ENCODE results near the gene TRABD. TPM values are rescaled to one million over a fixed set of nuclear protein-coding genes. Genes with fewer than 3 reads are reported as not detected.

Gene TRABD
- polyA plus RNA-seq, 1 donor from 2014 or later: 31.8 TPM

DNA sequence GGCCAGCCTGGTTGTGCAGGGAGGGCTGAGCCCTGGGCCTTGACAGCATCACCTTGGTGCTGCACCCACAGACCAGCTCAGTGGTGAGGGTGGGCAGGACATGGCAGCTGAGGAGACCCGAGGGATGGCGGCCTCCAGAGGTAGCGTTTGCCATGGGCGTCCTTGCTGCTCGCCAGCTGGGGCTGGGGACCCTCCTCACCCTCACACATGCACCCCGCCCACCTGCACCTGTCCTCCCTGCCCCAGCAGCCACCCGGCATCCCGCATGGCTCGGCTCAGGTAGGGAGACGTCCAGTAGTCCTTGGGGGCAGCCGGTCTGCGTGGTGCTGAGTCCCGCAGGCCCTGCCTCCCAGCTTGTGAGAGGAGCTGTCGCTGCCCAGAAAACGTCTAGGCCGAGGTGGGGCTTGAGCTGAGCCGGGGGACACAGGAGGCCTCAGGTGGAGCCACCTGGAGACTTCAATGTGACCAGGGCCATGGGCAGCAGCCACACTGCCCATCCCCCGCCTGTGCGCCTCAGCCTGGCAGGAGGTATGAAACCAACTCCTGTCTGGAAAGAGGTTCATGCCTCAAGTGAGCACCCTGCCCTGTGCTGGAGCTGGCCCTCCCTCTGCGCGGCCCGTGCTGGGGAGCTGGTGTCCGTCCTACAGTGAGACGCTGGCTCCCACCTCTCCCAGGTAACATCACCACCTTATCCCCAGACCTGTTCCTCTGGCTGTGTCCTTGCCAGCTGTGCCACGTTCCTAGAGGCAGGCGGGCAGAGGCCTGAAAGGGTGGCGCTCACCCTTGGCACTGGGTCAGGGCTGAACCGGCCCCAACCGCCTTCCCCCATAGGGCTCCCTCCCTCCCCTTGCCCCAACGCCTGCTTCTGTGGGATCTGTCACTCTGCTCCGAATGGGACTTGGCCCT, 3.3 kb upstream of the TRABD start:
- no peaks in the 10 kb centered on the region for H3K27me3 ChIP-seq (ENCODE audit: insufficient read depth, low read depth, low read length)

DNA sequence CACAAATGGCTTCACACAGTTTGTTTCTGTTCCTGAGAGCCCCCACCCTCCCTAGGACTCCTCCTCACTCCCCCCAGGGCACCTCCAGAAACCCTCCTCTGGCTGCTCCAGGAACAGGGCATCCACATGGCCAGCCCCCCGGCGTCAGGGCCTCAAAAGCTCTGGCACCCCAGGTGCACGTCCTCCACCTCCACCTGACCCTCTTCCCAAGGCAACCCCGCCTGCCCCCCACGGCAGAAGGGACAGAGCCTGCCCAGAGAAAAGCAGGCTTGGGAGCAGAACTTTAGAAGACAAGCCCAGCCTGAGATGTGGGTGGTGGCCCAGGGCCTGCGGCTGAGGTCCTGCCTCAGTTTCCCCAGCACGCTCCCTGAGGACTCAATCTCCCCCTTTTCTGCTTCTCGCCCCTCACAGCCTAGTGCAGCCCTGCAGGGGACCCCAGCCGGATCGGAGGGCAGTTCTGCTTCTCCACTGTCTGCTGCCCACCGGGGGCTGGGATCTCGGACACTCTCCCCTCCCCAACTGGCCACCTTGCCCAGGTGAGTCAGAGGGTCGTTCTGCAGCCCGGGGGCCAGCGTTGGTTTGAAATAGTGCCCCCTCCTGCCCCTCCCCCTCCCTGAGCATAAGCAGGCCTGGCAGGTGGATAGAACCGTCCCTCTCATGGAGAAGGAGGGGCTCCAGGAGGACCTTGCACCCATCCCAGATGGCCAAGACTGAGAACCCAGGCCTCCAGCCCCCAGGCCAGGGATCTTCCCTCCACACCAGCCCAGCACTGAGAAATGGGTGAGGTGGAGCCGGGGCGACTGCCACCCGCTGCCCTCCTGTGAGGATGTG, 2.4 kb upstream of the TRABD start:
- H3K9ac ChIP-seq (ENCODE audit: low read length): no peak overlapping the region
- H2AFZ ChIP-seq (ENCODE audit: low read depth, low read length): no peak overlapping the region
- H3K4me3 ChIP-seq (ENCODE audit: low read length): no peak overlapping the region

More for the DNA sequence above, 3.3 kb upstream of the TRABD start:
- no peak overlapping the region for H3K4me2 ChIP-seq (ENCODE audit: low read length)
- H4K20me1 ChIP-seq (ENCODE audit: insufficient read depth): no peaks in the 10 kb centered on the region
- no peaks in the 10 kb centered on the region for H3K36me3 ChIP-seq (ENCODE audit: insufficient read depth, low read length)
- no peak overlapping the region for H2AFZ ChIP-seq (ENCODE audit: low read depth, low read length)
- no peak overlapping the region for H3K27ac ChIP-seq (ENCODE audit: low read length)
- H3K4me3 ChIP-seq (ENCODE audit: low read length): no peak overlapping the region
- H3K9me2 ChIP-seq (ENCODE audit: insufficient read depth, low read length): no peaks in the 10 kb centered on the region
- TF ChIP-seq TAF1 (IDR thresholded peaks at IDR 0.05; ENCODE audit: low read depth): no peak
- H3K9ac ChIP-seq (ENCODE audit: low read length): no peak overlapping the region
- H3F3A ChIP-seq (ENCODE audit: insufficient read depth, low read length, poor library complexity, severe bottlenecking): no peaks in the 10 kb centered on the region
- no peaks in the 10 kb centered on the region for H3K9me3 ChIP-seq (ENCODE audit: low read length)
- peaks cover 2% of the 10 kb centered on the region for H3K79me2 ChIP-seq (replicated peaks; ENCODE audit: insufficient read depth, low read length)

More for the DNA sequence above, 2.4 kb upstream of the TRABD start:
- H3K27ac ChIP-seq (ENCODE audit: low read length): no peak overlapping the region
- H3K9me2 ChIP-seq (ENCODE audit: insufficient read depth, low read length): no peaks in the 10 kb centered on the region
- H3K27me3 ChIP-seq (ENCODE audit: insufficient read depth, low read depth, low read length): no peaks in the 10 kb centered on the region
- no peaks in the 10 kb centered on the region for H3F3A ChIP-seq (ENCODE audit: insufficient read depth, low read length, poor library complexity, severe bottlenecking)
- H3K36me3 ChIP-seq (ENCODE audit: insufficient read depth, low read length): no peaks in the 10 kb centered on the region
- H3K9me3 ChIP-seq (ENCODE audit: low read length): no peaks in the 10 kb centered on the region
- H3K4me2 ChIP-seq (ENCODE audit: low read length): no peak overlapping the region
- TF ChIP-seq, protein P1, sequence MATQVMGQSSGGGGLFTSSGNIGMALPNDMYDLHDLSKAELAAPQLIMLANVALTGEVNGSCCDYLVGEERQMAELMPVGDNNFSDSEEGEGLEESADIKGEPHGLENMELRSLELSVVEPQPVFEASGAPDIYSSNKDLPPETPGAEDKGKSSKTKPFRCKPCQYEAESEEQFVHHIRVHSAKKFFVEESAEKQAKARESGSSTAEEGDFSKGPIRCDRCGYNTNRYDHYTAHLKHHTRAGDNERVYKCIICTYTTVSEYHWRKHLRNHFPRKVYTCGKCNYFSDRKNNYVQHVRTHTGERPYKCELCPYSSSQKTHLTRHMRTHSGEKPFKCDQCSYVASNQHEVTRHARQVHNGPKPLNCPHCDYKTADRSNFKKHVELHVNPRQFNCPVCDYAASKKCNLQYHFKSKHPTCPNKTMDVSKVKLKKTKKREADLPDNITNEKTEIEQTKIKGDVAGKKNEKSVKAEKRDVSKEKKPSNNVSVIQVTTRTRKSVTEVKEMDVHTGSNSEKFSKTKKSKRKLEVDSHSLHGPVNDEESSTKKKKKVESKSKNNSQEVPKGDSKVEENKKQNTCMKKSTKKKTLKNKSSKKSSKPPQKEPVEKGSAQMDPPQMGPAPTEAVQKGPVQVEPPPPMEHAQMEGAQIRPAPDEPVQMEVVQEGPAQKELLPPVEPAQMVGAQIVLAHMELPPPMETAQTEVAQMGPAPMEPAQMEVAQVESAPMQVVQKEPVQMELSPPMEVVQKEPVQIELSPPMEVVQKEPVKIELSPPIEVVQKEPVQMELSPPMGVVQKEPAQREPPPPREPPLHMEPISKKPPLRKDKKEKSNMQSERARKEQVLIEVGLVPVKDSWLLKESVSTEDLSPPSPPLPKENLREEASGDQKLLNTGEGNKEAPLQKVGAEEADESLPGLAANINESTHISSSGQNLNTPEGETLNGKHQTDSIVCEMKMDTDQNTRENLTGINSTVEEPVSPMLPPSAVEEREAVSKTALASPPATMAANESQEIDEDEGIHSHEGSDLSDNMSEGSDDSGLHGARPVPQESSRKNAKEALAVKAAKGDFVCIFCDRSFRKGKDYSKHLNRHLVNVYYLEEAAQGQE (IDR thresholded peaks at IDR 0.05; ENCODE audit: borderline replicate concordance): no peak
- TF ChIP-seq TAF1 (IDR thresholded peaks at IDR 0.05; ENCODE audit: low read depth) (no peak), POLR2AphosphoS5 (IDR thresholded peaks at IDR 0.05) (no peak), SMC3 (conservative IDR thresholded peaks at IDR 0.05; ENCODE audit: poor library complexity) (no peak), MXI1 (conservative IDR thresholded peaks at IDR 0.05; ENCODE audit: poor library complexity, severe bottlenecking) (no peak), RAD21 (conservative IDR thresholded peaks at IDR 0.05) (no peak), EP300 (conservative IDR thresholded peaks at IDR 0.05; ENCODE audit: poor library complexity, severe bottlenecking) (no peak), EZH2 (IDR thresholded peaks at IDR 0.05; ENCODE audit: borderline replicate concordance, insufficient read depth, low read length, poor library complexity, severe bottlenecking) (no peak)
- TF ChIP-seq, protein P2, sequence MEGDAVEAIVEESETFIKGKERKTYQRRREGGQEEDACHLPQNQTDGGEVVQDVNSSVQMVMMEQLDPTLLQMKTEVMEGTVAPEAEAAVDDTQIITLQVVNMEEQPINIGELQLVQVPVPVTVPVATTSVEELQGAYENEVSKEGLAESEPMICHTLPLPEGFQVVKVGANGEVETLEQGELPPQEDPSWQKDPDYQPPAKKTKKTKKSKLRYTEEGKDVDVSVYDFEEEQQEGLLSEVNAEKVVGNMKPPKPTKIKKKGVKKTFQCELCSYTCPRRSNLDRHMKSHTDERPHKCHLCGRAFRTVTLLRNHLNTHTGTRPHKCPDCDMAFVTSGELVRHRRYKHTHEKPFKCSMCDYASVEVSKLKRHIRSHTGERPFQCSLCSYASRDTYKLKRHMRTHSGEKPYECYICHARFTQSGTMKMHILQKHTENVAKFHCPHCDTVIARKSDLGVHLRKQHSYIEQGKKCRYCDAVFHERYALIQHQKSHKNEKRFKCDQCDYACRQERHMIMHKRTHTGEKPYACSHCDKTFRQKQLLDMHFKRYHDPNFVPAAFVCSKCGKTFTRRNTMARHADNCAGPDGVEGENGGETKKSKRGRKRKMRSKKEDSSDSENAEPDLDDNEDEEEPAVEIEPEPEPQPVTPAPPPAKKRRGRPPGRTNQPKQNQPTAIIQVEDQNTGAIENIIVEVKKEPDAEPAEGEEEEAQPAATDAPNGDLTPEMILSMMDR (IDR thresholded peaks at IDR 0.05; ENCODE audit: poor library complexity, severe bottlenecking): no peak
- peaks cover 2% of the 10 kb centered on the region for H3K79me2 ChIP-seq (replicated peaks; ENCODE audit: insufficient read depth, low read length)
- no peaks in the 10 kb centered on the region for H4K20me1 ChIP-seq (ENCODE audit: insufficient read depth)

All from neural cell (in vitro differentiated cells).